SK-N-SH treated with all-trans-retinoic acid at 6 μM for 48 hours (cell line): Measurements from ENCODE around the gene PTPRJ.

Experiments used
- CSDC2 ChIP-seq: fragments of 250-450 bp; sonication (Bioruptor Pico); IDR thresholded peaks from 2 replicates; pipeline ENCODE4 v1.5.0; 2020; ENCODE audit warnings: mild to moderate bottlenecking, moderate library complexity
- GLIS3 ChIP-seq: fragments of 250-450 bp; sonication (Bioruptor Pico); IDR thresholded peaks from 2 replicates; pipeline ENCODE4 v1.5.0; 2020; ENCODE audit warnings: mild to moderate bottlenecking, moderate library complexity
- OSR1 ChIP-seq: fragments of 250-450 bp; sonication (Bioruptor Pico); IDR thresholded peaks from 2 replicates; pipeline ENCODE4 v1.8.0; 2022; ENCODE audit warnings: moderate library complexity, mild to moderate bottlenecking, inconsistent platforms
- RARB ChIP-seq: fragments of 250-450 bp; sonication (Bioruptor Pico); IDR thresholded peaks from 2 replicates; pipeline ENCODE4 v1.8.0; 2021; ENCODE audit warnings: mild to moderate bottlenecking, moderate library complexity
- ZFP3 ChIP-seq: fragments of 250-450 bp; sonication (Bioruptor Pico); IDR thresholded peaks from 2 replicates; pipeline ENCODE4 v1.5.0; 2020; ENCODE audit warnings: mild to moderate bottlenecking, moderate library complexity
- ZFP30 ChIP-seq: fragments of 450-650 bp; formaldehyde crosslinking; IDR thresholded peaks from 2 replicates; pipeline ENCODE4 v1.5.0; 2022; ENCODE audit warnings: mild to moderate bottlenecking, moderate library complexity
- TF ChIP-seq, protein P1 (sequence below): fragments of 250-450 bp; sonication (Bioruptor Pico); IDR thresholded peaks from 2 replicates; pipeline ENCODE4 v1.5.0; 2020; ENCODE audit warnings: mild to moderate bottlenecking, moderate library complexity

DNA sequence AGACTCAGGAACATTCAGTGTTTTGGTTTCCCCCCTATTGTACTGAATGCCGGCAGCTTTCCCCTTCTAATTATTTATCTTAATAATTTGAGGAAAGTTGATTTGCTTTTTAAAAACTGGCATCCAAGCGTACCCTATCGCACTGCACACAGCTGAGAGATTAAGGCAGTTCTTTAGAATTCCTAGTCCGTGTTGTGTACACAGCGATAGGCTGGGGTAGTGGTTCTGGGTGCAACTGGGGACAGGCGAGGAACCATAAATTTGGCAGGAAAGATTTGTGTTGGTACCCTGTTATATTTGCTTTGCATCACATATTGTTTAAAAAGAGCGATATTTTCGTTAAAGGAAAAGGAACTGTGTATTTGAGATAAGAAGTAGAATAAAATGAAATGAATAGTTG is 39.2 kb downstream of the PTPRJ start:
- TF ChIP-seq CSDC2 (no peak), ZFP3 (no peak), ZFP30 (CRISPR knock-in tag) (no peak), RARB (CRISPR knock-in tag) (no peak), GLIS3 (no peak), OSR1 (no peak)
- TF ChIP-seq, protein P1, sequence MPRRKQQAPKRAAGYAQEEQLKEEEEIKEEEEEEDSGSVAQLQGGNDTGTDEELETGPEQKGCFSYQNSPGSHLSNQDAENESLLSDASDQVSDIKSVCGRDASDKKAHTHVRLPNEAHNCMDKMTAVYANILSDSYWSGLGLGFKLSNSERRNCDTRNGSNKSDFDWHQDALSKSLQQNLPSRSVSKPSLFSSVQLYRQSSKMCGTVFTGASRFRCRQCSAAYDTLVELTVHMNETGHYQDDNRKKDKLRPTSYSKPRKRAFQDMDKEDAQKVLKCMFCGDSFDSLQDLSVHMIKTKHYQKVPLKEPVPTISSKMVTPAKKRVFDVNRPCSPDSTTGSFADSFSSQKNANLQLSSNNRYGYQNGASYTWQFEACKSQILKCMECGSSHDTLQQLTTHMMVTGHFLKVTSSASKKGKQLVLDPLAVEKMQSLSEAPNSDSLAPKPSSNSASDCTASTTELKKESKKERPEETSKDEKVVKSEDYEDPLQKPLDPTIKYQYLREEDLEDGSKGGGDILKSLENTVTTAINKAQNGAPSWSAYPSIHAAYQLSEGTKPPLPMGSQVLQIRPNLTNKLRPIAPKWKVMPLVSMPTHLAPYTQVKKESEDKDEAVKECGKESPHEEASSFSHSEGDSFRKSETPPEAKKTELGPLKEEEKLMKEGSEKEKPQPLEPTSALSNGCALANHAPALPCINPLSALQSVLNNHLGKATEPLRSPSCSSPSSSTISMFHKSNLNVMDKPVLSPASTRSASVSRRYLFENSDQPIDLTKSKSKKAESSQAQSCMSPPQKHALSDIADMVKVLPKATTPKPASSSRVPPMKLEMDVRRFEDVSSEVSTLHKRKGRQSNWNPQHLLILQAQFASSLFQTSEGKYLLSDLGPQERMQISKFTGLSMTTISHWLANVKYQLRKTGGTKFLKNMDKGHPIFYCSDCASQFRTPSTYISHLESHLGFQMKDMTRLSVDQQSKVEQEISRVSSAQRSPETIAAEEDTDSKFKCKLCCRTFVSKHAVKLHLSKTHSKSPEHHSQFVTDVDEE (CRISPR knock-in tag), result no peak
